HepG2 (cell line): ENCODE results near the gene AKAP8L. TPM values are rescaled to one million over a fixed set of nuclear protein-coding genes. Genes with fewer than 3 reads are reported as not detected.
A peak's percentile ranks its signal among the peaks of the same experiment; 100 is the strongest.

ENCODE experiments used
- ATAC-seq: fragments of 200-7000 bp; cut with Tn5 transposase; 3 replicates; pipeline ENCODE4 v1.9.1; 2020; ENCODE audit warnings: mild to moderate bottlenecking, moderate library complexity
- BruUV-seq: library from RNA; stranded (reverse); fragments of 400-500 nt; replicated peaks from 2 replicates; lab custom pipeline; 2021; lab: Mats Ljungman, UMichigan
- CTCF ChIA-PET: fragments of 300-600 bp; formaldehyde crosslinking; extraction: SDS; loops from one replicate; lab custom pipeline; 2021; ENCODE audit warnings: low total read pairs, inconsistent platforms, low intra/inter-chr PET ratio; lab: Yijun Ruan, JAX
- POLR2A ChIA-PET: fragments of 350-600 bp; sonication (Branson Sonifier 250); formaldehyde crosslinking; loops from one replicate; lab custom pipeline; 2020; ENCODE audit warnings: antibody characterized with exemption, inconsistent platforms; lab: Yijun Ruan, JAX
- DNase-seq: peaks from one replicate; pipeline ENCODE4 v3.0.0-alpha.2; 2015; ENCODE audit warnings: low spot score
- FAIRE-seq: peaks from 3 replicates; lab custom pipeline; 2011; peaks lifted over from hg19 to GRCh38; lab: Jason Lieb, UNC
- H2AFZ ChIP-seq: one replicate; pipeline ENCODE4 v1.6.1; 2011; ENCODE audit warnings: low read length, inconsistent platforms
- H3K27ac ChIP-seq: fragments of 300-600 bp; 3 replicates; pipeline ENCODE4 v1.8.0; 2011; ENCODE audit warnings: mixed run types, mild to moderate bottlenecking, mixed read lengths, low read length, inconsistent platforms; ENCODE audit not compliant: insufficient read depth; ENCODE audit errors: extremely low read length
- H3K27me3 ChIP-seq, 2 experiments: fragments of 200-600 bp in 1 of 2; 2 replicates in 1 of 2; 3 replicates in 1 of 2; pipeline versions ENCODE4 v1.6.0 to v1.8.0; 2011; ENCODE audit warnings: low read length in 2 of 2, mild to moderate bottlenecking in 2 of 2, moderate library complexity in 2 of 2, inconsistent platforms in 1 of 2; ENCODE audit not compliant: insufficient read depth in 2 of 2, control insufficient read depth in 1 of 2
- H3K36me3 ChIP-seq, 2 experiments: fragments of 200-600 bp in 1 of 2; replicated peaks in 1 of 2; 2 replicates in 1 of 2; 3 replicates in 1 of 2; pipeline versions ENCODE4 v1.5.1 to v1.8.0; 2011; ENCODE audit warnings: low read length in 2 of 2, inconsistent platforms in 1 of 2; ENCODE audit not compliant: insufficient read depth in 2 of 2, control insufficient read depth in 1 of 2
- H3K4me1 ChIP-seq: 2 replicates; pipeline ENCODE4 v1.5.1; 2012; ENCODE audit warnings: low read length, inconsistent platforms; ENCODE audit not compliant: insufficient read depth
- H3K4me2 ChIP-seq: 2 replicates; pipeline ENCODE4 v1.6.0; 2011; ENCODE audit warnings: low read depth, low read length, inconsistent platforms
- H3K4me3 ChIP-seq, 3 experiments: fragments of 200-600 bp in 1 of 3; sonication (generic), shearing (Covaris generic) in 1 of 3; replicated peaks in 1 of 3; 2 replicates each; pipeline ENCODE4 v1.5.1; 2011 to 2016; ENCODE audit warnings: low read length in 3 of 3, inconsistent platforms in 2 of 3, low read depth in 2 of 3, mild to moderate bottlenecking in 2 of 3, control low read depth in 1 of 3, mixed read lengths in 1 of 3; ENCODE audit not compliant: insufficient read depth in 1 of 3
- H3K79me2 ChIP-seq: one replicate; pipeline ENCODE4 v1.6.1; 2011; ENCODE audit warnings: low read length, inconsistent platforms; ENCODE audit not compliant: insufficient read depth
- H3K9ac ChIP-seq: 2 replicates; pipeline ENCODE4 v1.6.0; 2011; ENCODE audit warnings: mild to moderate bottlenecking, low read depth, low read length, inconsistent platforms; ENCODE audit not compliant: insufficient read depth
- H3K9me3 ChIP-seq: 2 replicates; pipeline ENCODE4 v1.5.1; 2012; ENCODE audit warnings: mild to moderate bottlenecking, low read length
- H4K20me1 ChIP-seq: 2 replicates; pipeline ENCODE4 v1.6.0; 2011; ENCODE audit warnings: inconsistent platforms, mild to moderate bottlenecking, low read length, moderate library complexity; ENCODE audit not compliant: insufficient read depth
- ATF1 ChIP-seq: IDR thresholded peaks from 2 replicates; pipeline ENCODE4 v1.6.1; 2016; ENCODE audit warnings: mild to moderate bottlenecking, control low read depth
- CBX5 ChIP-seq: sonication (generic); formaldehyde crosslinking; IDR thresholded peaks from 2 replicates; pipeline ENCODE4 v1.4.0; 2020; ENCODE audit warnings: missing genetic modification reagents, borderline replicate concordance
- ISL2 ChIP-seq: sonication (generic); formaldehyde crosslinking; IDR thresholded peaks from 2 replicates; pipeline ENCODE4 v1.5.0; 2020; ENCODE audit warnings: missing genetic modification reagents
- POGK ChIP-seq: sonication (generic); formaldehyde crosslinking; conservative IDR thresholded peaks from 2 replicates; pipeline ENCODE4 v1.8.0; 2022; ENCODE audit warnings: mild to moderate bottlenecking, moderate library complexity, missing genetic modification reagents
- ZBTB33 ChIP-seq: sonication (generic); formaldehyde crosslinking; IDR thresholded peaks from 2 replicates; pipeline ENCODE4 v1.4.0; 2020; ENCODE audit warnings: missing genetic modification reagents
- ZFP41 ChIP-seq: sonication (generic); formaldehyde crosslinking; IDR thresholded peaks from 2 replicates; pipeline ENCODE4 v1.4.0; 2020; ENCODE audit warnings: mild to moderate bottlenecking, missing genetic modification reagents, borderline replicate concordance
- ZNF12 ChIP-seq: sonication (generic); formaldehyde crosslinking; IDR thresholded peaks from 2 replicates; pipeline ENCODE4 v1.5.0; 2020; ENCODE audit warnings: missing genetic modification reagents
- ZNF652 ChIP-seq: IDR thresholded peaks from 2 replicates; pipeline ENCODE4 v1.6.1; 2016; ENCODE audit warnings: low read depth, borderline replicate concordance
- ZNF816 ChIP-seq: sonication (generic); formaldehyde crosslinking; IDR thresholded peaks from 2 replicates; pipeline ENCODE4 v1.8.0; 2022; ENCODE audit warnings: missing genetic modification reagents, mild to moderate bottlenecking, borderline replicate concordance
- WGBS: methylation state at CpG from one replicate; pipeline ENCODE4 v1.1.6; 2017; ENCODE audit warnings: low lambda C conversion rate; 5-methylcytosine and 5-hydroxymethylcytosine counted together
- in situ Hi-C: cut with HindIII; loops from 2 replicates; pipeline ENCODE4 v1.10.0; 2017; ENCODE audit warnings: low pct_unique_long_range_greater_than_20kb; ENCODE audit not compliant: extremely low pct_ligation_motif_present
- intact Hi-C: fragments of 100-400 bp; cut with micrococcal nuclease; formaldehyde crosslinking; loops from one replicate; pipeline ENCODE4 v1.10.0; 2022; ENCODE audit not compliant: unreplicated experiment
- polyA plus RNA-seq, 8 experiments: library from polyadenylated mRNA; depleted of rRNA in 3 of 8; stranded (reverse) in 7 of 8; unstranded in 1 of 8; fragments of >200 nt; fragmentation: Illumina TruSeq in 4 of 8; extraction: Trizol in 4 of 8; gene quantifications; 2 replicates each; pipeline versions ENCODE4 v1.2.1 to v1.2.3, GENCODE V29; 2011 to 2016; ENCODE audit warnings: low read depth in 4 of 8, missing spikeins in 1 of 8, mixed read lengths in 1 of 8; ENCODE audit not compliant: insufficient read depth in 1 of 8
- total RNA-seq, 5 experiments: library from RNA; depleted of rRNA; stranded (reverse); fragments of >200 nt; fragmentation: Illumina TruSeq; extraction: Trizol; gene quantifications; 2 replicates each; pipeline ENCODE4 v1.2.3, GENCODE V29; 2016; ENCODE audit warnings: low read depth in 1 of 5

Gene AKAP8L
- total and polyA plus RNA-seq, 2 of the 13 experiments (the other 11 are each of a cell fraction or from before 2014, with no cell fraction given): 48.2 to 49.6 TPM

- H3K9me3 ChIP-seq: no peaks in the 10 kb centered on the region
- H3K27ac ChIP-seq: no peak overlapping the region
- no peaks in the 10 kb centered on the region for H3K79me2 ChIP-seq
- H3K36me3 ChIP-seq: no peaks in the 10 kb centered on the region
- no peak overlapping the region for H2AFZ ChIP-seq
- H3K27me3 ChIP-seq: no peaks in the 10 kb centered on the region
- DNase-seq: no peak
- intact Hi-C loops: no loop called here
- ChIA-PET POLR2A (no interaction called here), CTCF (no interaction called here)
- H3K9ac ChIP-seq: no peak overlapping the region
- WGBS: 94% methylated on average over 18 of the region's 25 CpGs
- H3K4me3 ChIP-seq: no peak overlapping the region
- H3K4me2 ChIP-seq: no peak overlapping the region
- in situ Hi-C loops: no loop called here
- H3K4me1 ChIP-seq: peaks cover 32% of the 10 kb centered on the region
- no TSS peak for BruUV-seq
- no peak for FAIRE-seq
- no peak for TF ChIP-seq ISL2 (CRISPR knock-in tag)
- no peak for TF ChIP-seq ATF1 (CRISPR knock-in tag)
- no peak for TF ChIP-seq ZNF12
- TF ChIP-seq CBX5: no peak
- no peak for TF ChIP-seq ZNF652 (CRISPR knock-in tag)
- no peak for TF ChIP-seq POGK (CRISPR knock-in tag)
- TF ChIP-seq ZFP41: no peak
- TF ChIP-seq ZNF816 (CRISPR knock-in tag): no peak
- peak; percentile 53 for TF ChIP-seq ZBTB33 (CRISPR knock-in tag)
- no peaks in the 10 kb centered on the region for H4K20me1 ChIP-seq
- ATAC-seq: peak; percentile 9; the same call in 2 of the 3 replicates
These were observed 20.5 kb upstream of the AKAP8L start for GRCh38 chr19:15439078-15439799.
